ENCODE data around the gene C1S. TPM values are rescaled to one million over a fixed set of nuclear protein-coding genes. Genes with fewer than 3 reads are reported as not detected.

The C1S gene
- total RNA-seq, 4 donors from 2014 or later, result 55.9 to 187 (median 108) TPM

DNA sequence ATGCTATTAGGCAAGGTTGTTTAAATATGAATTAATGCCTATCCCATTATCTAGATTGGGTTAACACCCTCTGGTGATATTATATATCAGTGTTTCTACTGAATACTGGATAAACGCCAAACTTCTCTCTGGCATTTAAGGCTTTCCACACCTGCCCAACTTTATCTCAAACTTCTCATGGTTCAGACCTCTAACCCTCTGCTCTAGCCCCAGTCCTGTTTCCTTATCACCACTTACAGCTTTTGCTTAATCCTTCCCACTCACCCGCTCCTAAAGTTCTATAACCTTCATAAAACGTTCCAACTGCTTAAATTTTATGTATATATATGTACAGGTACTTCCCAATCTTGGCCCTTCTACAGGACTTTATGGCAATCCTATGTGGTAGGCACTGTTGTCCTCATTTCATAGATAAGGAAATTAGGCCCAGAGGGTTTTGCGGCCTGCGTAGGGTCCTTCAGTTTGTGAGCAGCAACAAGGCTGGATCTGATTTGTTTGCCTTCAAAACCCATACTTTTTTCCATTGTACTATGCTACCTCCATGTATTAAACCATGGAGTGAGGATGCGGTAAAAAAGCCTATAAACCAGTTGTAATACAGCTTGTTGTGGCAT lies 43.5 kb upstream of the C1S start:
- no peak for DNase-seq
- Histone ChIP-seq H3K4me1 (peaks cover 0 to 36% (median 4%) of the 10 kb centered on the region in 4 donors), H3K9me3 (no peaks in the 10 kb centered on the region)

GRCh38 chr12:7017870-7018349 lies 42.6 kb upstream of the C1S start:
- DNase-seq, result peak in 1 of 3 donors; percentile 72
- H3K36me3 ChIP-seq, result peaks cover 0 to 9% (median 0%) of the 10 kb centered on the region in 3 donors
- no peaks in the 10 kb centered on the region for H3K27me3 ChIP-seq
- H3K4me1 ChIP-seq, result peaks cover 0 to 36% (median 4%) of the 10 kb centered on the region in 4 donors
- H3K27ac ChIP-seq, result peak overlapping the region; percentile 92 to 95 (median 93)
- H3K4me3 ChIP-seq, result peak overlapping the region; percentile 65 to 87 (median 74)
- no peaks in the 10 kb centered on the region for H3K9me3 ChIP-seq
- TF ChIP-seq CTCF (IDR thresholded peaks at IDR 0.05) (no peak), POLR2A (IDR thresholded peaks at IDR 0.05) (no peak)

More for the DNA sequence above, 43.5 kb upstream of the C1S start:
- Histone ChIP-seq H3K4me3 (peak overlapping the region in 3 of 4 donors; percentile 74 to 87 (median 75)), H3K27me3 (no peaks in the 10 kb centered on the region), H3K27ac (peak overlapping the region; percentile 23 to 95 (median 92)), H3K36me3 (peaks cover 0 to 18% (median 0%) of the 10 kb centered on the region in 3 donors)
- TF ChIP-seq CTCF (IDR thresholded peaks at IDR 0.05), result no peak

DNA sequence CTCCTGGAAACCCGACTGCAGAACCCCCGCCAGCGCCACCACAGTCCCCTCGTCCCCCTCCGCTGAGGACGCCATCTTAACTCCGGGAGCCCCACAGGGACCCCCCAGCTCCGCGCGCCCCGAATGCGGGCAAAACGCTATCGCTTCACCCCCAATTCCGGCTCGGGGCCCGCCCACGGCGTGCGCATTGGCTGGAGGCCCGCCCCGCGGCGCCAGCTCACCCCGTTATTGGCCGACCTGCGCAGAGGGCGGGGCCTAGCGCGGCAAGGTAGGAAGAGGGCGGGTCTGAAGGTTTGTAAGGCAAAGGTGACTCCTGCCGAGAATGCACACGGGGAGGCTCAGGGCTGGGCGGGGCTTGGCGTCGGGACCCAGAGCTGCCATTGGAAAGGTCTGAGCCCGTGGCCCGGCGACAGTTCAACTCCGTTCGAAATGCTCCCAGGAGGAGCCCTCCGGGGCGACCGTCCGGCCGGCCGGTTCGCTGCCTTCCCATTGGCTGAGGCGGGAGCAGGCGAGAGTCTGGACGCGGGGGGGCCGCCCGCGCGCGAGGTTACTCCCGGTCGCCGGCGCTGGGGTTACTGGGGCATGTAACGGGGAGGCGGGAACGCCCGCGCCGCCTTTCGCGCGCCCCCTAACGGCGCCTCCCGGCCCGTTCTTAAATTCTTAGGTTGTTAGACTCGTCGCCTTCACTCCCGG lies 42.0 kb upstream of the C1S start, which contains the start of gene LPCAT3:
Gene LPCAT3 (minus strand): TSS at position 127 of the 693 bp plus-strand sequence. CDS start 52 bp downstream, at position 75.
- H3K4me3 ChIP-seq, result peak within 1 kb of the TSS; percentile 65 to 87 (median 74)
- no peaks in the 10 kb centered on the region for H3K9me3 ChIP-seq
- H3K4me1 ChIP-seq, result peaks cover 0 to 36% (median 4%) of the 10 kb centered on the region in 4 donors
- H3K36me3 ChIP-seq, result peaks cover 0 to 4% (median 0%) of the 10 kb centered on the region in 3 donors
- no peaks in the 10 kb centered on the region for H3K27me3 ChIP-seq
- peak within 1 kb of the TSS; percentile 92 to 95 (median 93) for H3K27ac ChIP-seq
- DNase-seq, result peak; percentile 96 to 99 (median 98)
- TF ChIP-seq CTCF (IDR thresholded peaks at IDR 0.05), result peak; percentile 75 to 95 (median 90)
- TF ChIP-seq POLR2A (IDR thresholded peaks at IDR 0.05), result peak; percentile 88 to 92

DNA sequence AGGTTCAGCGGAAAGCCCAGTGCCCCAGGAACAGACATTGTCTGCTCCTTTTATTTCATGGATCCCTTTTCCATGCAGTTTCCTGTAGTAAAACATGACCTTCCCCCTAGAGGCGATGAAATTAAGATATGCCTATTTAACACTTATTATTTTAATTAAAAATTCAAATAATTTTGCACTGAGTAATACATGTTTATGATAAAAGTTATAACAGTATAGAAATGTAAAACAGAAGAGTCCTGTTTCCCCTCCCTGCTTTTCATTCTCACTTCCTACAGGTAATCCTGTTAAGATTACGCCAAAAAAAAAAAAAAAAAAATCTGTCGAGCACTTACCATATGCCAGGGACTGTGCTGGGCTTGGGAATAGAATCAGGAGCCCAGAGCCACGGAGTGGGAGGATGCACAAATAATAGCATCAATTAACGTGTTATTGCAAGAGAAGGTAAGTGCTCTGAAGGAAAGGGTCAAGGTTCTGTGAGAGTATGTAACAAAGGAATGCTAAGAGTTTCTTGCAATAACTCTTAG lies 41.4 kb upstream of the C1S start:
- Histone ChIP-seq H3K4me3 (peak overlapping the region; percentile 65 to 87 (median 74)), H3K27ac (peak overlapping the region; percentile 92 to 95 (median 93)), H3K36me3 (peaks cover 0 to 4% (median 0%) of the 10 kb centered on the region in 3 donors), H3K9me3 (no peaks in the 10 kb centered on the region), H3K27me3 (no peaks in the 10 kb centered on the region), H3K4me1 (peaks cover 0 to 36% (median 4%) of the 10 kb centered on the region in 4 donors)
- no peak for DNase-seq
- TF ChIP-seq POLR2A (IDR thresholded peaks at IDR 0.05), result no peak
- TF ChIP-seq CTCF (IDR thresholded peaks at IDR 0.05), result no peak

DNA sequence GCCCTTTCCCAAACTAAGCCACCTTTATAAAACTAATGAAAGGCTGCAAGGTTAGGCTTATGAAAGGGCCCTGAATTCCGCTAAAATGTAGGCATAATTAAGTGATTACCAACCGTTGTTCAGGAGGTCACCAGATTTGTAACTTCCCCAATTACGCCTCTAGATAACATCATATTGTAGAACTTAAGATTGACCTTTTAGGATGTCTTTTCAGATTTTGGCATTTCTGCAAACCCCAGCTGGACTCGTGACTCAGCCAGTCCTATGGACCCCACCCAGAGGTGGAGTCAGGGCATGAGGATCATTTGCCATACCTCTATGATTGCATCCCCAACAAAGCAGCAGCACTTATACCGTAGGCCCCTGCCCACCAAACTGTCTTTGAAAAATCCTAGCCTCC lies 38.6 kb upstream of the C1S start:
- Histone ChIP-seq H3K4me1 (peaks cover 0 to 16% (median 3%) of the 10 kb centered on the region in 4 donors), H3K27me3 (no peaks in the 10 kb centered on the region), H3K36me3 (no peaks in the 10 kb centered on the region), H3K27ac (no peak overlapping the region), H3K4me3 (no peak overlapping the region), H3K9me3 (no peaks in the 10 kb centered on the region)
- DNase-seq, result no peak
- TF ChIP-seq CTCF (IDR thresholded peaks at IDR 0.05), result no peak
- TF ChIP-seq POLR2A (IDR thresholded peaks at IDR 0.05), result no peak
